ENCODE measurements around the gene CRACR2B. TPM values are rescaled to one million over a fixed set of nuclear protein-coding genes. Genes with fewer than 3 reads are reported as not detected.

Gene CRACR2B
- total RNA-seq (2014; rRNA removed; shearing (Covaris generic)) = 5.0 and 5.5 TPM in 2 replicates
- polyA plus RNA-seq (2014; cell fraction: nucleus; rRNA removed) = 34.2 and 38.0 TPM in 2 replicates

GRCh38 chr11:827897-828192, at the start of gene CRACR2B:
Gene CRACR2B, plus strand, starts transcription at chr11:827919. Its CDS starts 689 bp downstream, at chr11:828608.
- DNase-seq (ENCODE audit: extremely low read depth, low read depth) = no peak

GRCh38 chr11:778976-779954, 48.5 kb upstream of the CRACR2B start:
- no peak for DNase-seq (ENCODE audit: extremely low read depth, low read depth)

GRCh38 chr11:779955-780532, 47.7 kb upstream of the CRACR2B start:
- no peak for DNase-seq (ENCODE audit: extremely low read depth, low read depth)

DNA sequence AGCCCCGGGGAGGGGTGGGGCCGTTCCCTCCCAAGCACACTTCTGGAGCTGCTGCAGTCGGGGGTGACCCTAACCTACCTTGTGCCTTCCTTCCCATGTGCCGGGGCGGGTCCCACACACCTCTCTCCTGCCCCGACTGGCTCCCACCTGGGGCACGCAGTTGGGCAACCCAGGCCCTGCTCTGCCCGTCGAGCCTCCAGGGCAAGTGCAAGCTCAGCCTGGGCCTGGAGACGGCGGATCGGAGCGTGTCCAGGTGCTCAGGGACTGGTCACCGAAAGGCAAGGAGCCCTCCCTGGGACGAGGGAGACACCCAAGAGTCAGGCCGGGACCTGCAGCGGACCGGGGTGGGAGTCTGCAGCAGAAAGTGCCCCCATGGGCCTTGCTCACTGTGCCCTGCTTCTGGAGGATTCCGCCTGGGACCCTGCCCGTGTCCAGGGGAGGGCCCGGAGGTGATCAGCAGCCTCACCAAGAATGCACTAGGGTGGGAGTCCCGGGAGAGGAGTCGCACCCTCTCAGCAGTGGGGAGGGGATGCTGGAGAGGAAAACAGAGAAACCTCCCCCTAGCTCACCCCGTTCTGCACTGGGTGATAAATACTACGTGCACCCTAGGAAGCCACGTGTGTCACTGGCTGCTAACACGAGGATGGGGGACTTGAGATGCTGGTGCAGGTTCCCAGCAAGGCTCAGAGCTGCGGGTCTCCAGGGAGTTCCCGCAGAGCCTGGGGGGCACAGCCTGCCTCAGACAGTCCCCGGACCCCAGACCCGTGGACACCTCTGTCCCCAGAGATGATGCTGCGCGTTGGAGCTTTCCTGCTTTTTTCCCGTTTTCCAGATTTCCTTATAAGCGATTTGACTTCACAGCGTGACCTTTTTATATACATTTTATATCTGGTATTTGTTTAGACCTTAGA, 45.2 kb upstream of the CRACR2B start:
- no peak for DNase-seq (ENCODE audit: extremely low read depth, low read depth)

DNA sequence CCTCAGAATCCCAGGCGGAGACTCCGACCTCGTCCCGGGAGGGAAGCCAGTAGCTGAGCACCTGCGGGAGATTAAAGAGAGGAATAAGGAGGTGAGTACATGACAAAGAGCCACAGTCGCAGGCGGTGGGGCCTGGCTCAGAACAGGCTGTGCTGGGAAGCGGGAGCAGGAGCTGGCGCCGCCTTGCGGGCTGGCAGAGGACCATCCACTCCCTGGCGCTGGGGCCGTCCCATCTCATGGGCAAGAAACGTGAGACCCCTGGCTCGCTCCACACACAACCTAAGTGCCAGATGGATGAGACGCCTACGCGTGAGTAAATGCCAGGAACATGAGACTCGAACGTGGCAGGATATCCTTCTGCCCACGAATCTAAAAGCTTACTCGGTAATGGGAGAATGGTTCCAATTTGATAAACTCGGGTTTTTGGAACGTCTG, 44.1 kb upstream of the CRACR2B start:
- DNase-seq (ENCODE audit: extremely low read depth, low read depth) = no peak

GRCh38 chr11:786235-787083, 41.3 kb upstream of the CRACR2B start:
- no peak for DNase-seq (ENCODE audit: extremely low read depth, low read depth)

DNA sequence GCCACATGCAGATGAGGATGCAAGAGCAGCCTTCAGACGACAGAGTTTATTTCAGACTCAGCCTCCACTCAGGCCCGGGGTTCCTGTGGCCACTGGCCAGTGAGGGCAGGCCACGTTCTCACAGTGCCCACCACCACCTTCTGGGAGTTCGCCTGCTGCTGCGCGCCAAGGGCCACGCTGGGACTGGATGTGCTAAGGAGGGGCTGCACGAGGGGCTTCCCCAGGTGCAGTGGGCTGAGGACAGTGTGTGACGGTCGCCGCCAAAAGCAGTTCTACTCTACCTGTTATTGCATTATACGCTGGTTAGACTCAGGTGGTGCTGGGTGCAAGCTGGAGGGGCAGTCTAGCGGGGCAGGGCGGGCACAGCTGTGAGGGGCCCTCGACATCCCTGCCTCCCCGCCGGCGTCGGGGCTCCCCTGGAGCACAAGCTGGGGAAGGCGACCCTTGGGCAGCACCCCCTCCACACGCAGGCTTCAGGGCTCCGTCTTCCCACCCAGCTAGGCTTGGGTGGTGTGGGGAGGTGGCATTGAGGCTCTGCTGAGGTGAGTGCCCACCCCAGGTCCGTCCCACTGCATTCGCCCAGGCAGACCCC, 40.5 kb upstream of the CRACR2B start:
- no peak for DNase-seq (ENCODE audit: extremely low read depth, low read depth)

DNA sequence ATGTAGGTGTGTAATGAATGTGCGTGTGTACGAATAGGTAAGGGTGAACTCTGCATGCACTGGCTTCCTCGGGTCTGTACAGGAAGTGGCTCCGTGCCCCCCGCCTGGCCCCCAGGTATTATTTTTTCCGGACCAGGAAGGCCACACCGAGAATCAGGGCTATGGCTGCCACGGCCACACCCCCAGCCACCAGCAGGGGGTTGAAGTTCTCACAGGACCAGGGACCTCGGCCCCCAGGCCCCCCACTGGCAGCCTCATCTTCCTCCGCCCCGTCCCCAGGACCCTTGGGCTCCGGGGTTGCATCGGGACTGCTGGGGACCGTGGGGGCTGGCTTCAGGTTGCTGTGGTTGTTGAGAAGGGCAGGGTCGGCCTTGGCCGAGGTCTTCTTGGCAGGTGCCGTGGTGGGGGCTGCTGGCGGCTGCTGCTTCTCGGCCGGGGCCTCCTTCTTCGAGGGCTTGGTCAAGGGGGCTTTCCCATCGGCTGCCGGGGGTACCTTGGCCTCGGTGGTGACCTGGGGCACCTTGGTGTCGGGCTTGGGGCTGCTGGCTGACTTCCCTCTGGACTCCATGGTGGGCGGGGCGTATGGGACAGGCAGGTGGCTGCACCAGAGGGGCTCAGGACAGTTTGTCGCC, 39.6 kb upstream of the CRACR2B start:
- no peak for DNase-seq (ENCODE audit: extremely low read depth, low read depth)

DNA sequence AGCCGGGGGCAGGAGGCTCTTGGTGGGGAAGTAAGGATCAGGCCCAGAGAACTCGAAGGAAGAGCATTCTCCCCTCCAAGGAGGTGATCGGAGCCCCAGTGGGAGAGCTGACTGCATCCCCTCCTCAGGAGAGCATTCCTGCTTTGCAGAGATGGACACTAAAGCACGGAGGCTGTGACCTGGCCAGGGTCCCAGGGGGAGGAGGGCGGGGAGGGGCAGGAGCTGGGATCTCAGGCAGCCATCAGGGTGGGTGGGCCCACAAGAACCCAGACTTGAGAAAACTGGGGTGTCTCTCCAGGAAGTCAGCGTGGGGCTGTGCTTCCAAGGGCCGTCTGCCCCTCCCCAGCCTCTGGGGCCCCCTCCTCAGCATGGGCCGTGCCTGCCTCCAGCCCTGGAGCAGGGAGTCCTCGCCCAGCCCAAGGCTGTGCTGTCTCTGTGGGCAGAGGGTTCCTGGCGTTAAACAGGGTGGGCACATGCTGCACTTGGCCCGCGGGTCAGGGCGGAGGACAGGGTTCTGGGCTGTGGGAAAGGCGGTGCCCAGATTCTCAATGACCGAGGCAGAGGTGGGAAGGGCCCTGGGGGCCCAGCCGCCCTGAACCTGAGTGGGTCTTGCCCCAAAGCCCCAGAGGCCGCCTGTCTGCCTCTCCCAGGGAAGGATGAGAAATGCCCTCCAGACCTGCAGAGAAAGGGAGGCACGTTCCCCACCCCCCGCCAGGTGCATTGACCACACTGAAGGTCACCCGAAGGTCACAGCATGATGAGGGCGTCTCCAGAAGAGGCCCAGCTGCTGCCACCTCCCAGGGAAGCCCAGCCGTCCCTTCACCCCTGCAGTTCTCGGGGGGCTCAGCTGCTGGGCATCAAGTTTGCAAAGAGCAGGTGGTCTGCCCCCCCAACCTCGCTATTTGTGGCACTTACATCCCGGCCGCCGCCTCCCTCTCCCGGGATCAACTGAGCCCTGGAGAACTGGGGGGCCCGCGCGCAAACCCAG, 38.5 kb upstream of the CRACR2B start:
- DNase-seq (ENCODE audit: extremely low read depth, low read depth) = no peak

- DNase-seq (ENCODE audit: extremely low read depth, low read depth) = no peak
Measured at GRCh38 chr11:789943-790342, 37.8 kb upstream of the CRACR2B start, which contains the start of gene CEND1. Gene CEND1, minus strand, starts transcription at chr11:790090. Its CDS starts 1,514 bp downstream, at chr11:788576.

- DNase-seq (ENCODE audit: extremely low read depth, low read depth) = no peak
Measured at GRCh38 chr11:790721-791564, 36.8 kb upstream of the CRACR2B start.

GRCh38 chr11:791658-792534, 35.8 kb upstream of the CRACR2B start:
- DNase-seq (ENCODE audit: extremely low read depth, low read depth) = no peak

- no peak for DNase-seq (ENCODE audit: extremely low read depth, low read depth)
Measured at GRCh38 chr11:792535-792821, 35.2 kb upstream of the CRACR2B start.

DNA sequence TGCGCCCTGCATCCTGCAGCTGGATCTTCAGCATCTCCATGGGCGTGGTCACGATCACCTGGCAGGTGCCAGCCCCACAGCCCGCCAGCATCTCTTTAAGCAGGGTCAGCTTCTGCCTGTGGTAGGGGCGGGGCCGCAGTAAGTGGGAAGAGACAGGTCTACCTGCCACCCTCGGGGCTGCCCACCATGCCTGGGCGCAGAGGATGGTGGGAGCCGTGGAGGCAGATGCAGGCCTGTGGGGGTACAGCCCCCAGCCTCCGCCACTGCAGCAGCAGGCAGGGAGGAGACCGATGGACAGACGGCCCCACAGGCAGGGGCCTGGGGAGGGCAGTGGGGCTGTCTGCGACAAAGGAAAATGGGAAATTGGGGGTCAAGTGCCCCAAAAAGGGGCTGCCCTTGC, 34.8 kb upstream of the CRACR2B start:
- DNase-seq (ENCODE audit: extremely low read depth, low read depth) = no peak

DNA sequence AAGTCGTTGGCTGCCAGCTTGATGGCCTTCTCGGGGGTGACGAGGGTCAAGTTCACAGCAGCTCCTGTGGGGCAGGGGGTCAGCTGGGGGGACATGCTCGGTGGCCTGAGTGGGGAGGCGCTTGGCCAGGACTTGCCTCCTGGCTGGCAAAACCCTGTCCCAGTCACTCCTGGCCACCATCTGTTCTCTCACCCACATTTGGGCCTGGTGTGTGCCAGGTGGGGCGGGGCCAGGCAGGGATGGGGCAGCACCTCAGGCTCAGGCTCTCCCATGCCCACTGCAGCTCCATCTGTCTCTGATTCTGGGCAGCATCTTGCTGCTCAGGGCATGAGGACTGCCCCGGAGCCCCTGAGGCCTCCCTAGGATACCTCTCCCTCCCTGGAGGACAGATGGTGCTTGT, 34.2 kb upstream of the CRACR2B start:
- DNase-seq (ENCODE audit: extremely low read depth, low read depth) = no peak
